Left kidney (tissue), 2 donors: Measurements from ENCODE around the gene COPS4. TPM values are rescaled to one million over a fixed set of nuclear protein-coding genes. Genes with fewer than 3 reads are reported as not detected.

ENCODE experiments used
- DNase-seq: peaks from one replicate; pipeline ENCODE4 v3.0.0-alpha.2; 2013
- polyA plus RNA-seq: library from polyadenylated mRNA; unstranded; fragments of 120-200 nt; gene quantifications from one replicate; pipeline ENCODE4 v1.2.1, GENCODE V29; 2013; ENCODE audit not compliant: insufficient read length

Gene COPS4
- polyA plus RNA-seq, 1 donor, result 80.7 TPM

- no peak for DNase-seq
Observed at GRCh38 chr4:83121246-83121645, 86.3 kb downstream of the COPS4 start.

- no peak for DNase-seq
Observed at GRCh38 chr4:83124111-83124780, 89.3 kb downstream of the COPS4 start.

Other genes starting within 250 kb of the COPS4 start
- 42.0 TPM for gene SCD5, start 236.4 kb upstream of the COPS4 start, polyA plus RNA-seq
- 286 TPM for gene SEC31A, start 144.0 kb upstream of the COPS4 start, polyA plus RNA-seq
- 13.3 TPM for gene THAP9, start 134.4 kb upstream of the COPS4 start, polyA plus RNA-seq
- 21.9 TPM for gene LIN54, start 24.4 kb upstream of the COPS4 start, polyA plus RNA-seq
- gene PLAC8, start 79.5 kb downstream of the COPS4 start, polyA plus RNA-seq, result 2.9 TPM
- 14.9 TPM for gene COQ2, start 249.6 kb downstream of the COPS4 start, polyA plus RNA-seq